Activated T-cell treated with anti-CD3 and anti-CD28 coated beads for 48 hours (primary cell): Measurements from ENCODE around the gene SCGB1C1.
"Not testable (repeated sequence)": the region's sequence is repeated elsewhere in the genome, so short reads cannot be mapped to it uniquely, and the experiment has no call there.

Experiments used
- DNase-seq: peaks from one replicate; pipeline ENCODE4 v3.0.0-alpha.2; 2020; ENCODE audit warnings: low read depth

SCGB1C1 gene

GRCh38 chr11:218815-219593, 26.1 kb downstream of the SCGB1C1 start:
- no peak for DNase-seq

GRCh38 chr11:220641-221215, 27.9 kb downstream of the SCGB1C1 start:
- DNase-seq: not testable (repeated sequence)

DNA sequence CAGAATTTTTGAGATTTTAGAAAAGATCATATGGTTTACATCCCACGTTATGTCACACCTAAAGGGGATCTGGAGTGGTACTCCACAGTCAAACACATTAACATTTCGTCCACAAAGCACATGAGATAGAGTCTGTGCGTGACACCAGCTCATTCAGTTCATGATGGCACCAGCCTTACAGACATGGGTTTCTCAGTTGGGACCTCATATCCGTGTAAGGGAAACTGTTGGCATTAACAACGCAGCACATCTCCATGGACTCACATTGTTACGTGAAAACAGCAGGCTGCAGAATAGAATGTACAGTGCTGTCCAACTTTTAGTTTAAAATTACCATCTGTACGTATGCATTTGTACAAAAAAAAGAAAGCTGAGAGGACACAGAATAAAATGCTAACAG, 28.7 kb downstream of the SCGB1C1 start:
- DNase-seq: no peak

DNA sequence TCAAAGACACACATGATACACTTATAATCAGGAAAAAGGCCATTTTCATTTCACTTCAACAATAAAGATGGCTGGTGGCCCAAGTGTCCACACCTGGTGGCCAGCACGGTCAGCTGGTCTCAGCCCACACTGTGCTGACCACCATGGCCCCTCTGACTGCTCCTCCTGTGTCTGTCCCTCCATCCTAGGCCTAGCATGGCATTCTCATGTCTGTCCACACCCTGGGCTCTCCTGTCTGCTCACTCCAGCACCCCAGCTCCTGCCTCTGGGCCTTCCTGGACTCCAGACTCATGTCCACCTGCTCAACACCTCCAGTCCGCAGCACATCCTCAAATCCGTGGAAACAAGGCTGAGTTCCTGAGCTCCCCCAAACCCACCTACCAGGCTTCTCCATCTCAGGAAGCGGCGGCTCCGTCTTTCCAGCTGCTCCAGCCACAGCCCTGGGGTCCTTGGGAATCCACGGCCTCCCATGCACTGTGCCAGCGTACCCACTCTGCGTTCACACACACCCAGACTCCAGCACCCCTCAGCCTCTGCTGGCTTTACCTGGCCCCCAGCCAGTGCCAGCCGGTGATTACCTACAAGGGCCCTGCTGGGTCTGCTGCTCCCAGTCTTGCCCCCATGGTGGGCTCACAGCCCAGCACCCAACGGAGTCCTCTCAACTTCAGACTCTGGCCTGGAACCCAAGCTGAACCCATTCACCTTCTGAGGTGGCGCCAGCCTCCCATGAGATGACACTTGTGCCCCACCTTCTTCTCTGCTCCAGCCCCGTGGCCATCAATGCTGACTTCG, 29.3 kb downstream of the SCGB1C1 start:
- DNase-seq: no peak

- DNase-seq: no peak
Measured at GRCh38 chr11:223026-223789, 30.3 kb downstream of the SCGB1C1 start.

DNA sequence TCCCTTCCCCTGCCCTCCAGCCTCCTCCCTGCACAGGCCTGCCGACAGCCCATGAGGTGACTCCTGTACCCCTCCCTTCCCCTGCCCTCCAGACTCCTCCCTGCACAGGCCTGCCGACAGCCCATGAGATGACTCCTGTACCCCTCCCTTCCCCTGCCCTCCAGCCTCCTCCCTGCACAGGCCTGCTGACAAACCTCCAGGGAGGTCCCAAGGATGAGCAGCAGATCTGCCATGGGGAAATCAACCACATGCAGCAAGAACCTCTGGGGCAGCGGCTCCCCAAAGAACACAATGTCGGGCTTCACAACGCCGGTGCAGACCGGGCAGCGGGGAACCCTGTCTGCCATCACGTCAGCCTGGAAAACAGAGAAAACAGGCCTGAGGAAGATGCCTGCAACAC, 31.0 kb downstream of the SCGB1C1 start:
- no peak for DNase-seq

GRCh38 chr11:224424-224823, 31.5 kb downstream of the SCGB1C1 start:
- no peak for DNase-seq

DNA sequence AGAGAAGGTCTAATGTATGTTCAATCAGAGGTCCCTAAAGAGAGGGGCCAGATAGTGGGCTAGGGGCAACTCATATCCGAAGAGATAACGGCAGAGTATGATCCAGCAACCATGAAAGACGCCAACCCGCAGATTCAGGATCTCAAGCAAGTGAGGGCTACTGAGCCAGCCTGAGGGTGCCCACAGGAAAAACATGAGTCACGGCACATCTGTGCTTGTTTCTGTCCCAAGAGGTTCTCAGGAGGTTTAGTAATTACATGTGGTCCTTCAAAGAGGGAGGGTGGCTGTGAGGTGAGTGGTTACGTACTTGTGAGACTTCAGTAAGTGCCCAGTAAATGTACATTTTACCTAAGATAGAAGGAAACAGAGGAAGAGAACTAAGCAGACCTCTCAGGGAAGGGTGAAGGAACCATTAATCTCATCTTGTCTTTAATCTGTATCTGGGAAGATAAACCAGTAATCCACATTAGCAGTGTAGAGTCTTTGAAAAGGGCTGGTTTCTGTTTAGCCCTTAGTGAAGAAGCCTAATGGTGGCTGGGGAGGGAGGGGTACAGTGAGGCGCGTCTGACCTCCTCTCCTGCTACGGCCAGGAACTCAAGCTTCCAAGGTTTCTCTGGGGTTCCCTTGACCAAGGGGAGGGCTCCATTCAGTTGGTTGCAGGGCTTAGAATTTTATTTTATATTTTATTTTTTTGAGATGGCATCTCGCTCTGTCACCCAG, 33.0 kb downstream of the SCGB1C1 start:
- DNase-seq: no peak

GRCh38 chr11:227824-228379, 35.0 kb downstream of the SCGB1C1 start:
- DNase-seq: no peak

DNA sequence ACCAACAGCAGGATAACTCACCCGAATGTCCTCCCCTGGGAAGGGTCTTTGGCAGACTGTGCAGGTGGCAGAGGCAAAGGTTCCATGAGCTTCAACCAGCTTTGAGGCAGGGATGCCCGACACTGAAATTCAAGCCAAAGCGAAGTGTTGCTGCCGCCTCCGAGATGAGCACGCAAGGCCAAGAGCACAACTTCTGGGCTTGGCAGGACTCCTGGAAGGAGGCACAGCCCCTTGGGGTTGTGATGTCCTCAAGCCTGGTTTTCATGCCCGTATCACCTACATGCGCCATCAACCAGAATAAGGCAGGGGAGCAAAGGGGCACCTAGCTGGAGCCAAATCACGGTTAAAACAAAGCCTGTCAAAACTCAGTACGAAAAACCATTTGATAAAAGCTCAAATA, 37.6 kb downstream of the SCGB1C1 start:
- DNase-seq: no peak

DNA sequence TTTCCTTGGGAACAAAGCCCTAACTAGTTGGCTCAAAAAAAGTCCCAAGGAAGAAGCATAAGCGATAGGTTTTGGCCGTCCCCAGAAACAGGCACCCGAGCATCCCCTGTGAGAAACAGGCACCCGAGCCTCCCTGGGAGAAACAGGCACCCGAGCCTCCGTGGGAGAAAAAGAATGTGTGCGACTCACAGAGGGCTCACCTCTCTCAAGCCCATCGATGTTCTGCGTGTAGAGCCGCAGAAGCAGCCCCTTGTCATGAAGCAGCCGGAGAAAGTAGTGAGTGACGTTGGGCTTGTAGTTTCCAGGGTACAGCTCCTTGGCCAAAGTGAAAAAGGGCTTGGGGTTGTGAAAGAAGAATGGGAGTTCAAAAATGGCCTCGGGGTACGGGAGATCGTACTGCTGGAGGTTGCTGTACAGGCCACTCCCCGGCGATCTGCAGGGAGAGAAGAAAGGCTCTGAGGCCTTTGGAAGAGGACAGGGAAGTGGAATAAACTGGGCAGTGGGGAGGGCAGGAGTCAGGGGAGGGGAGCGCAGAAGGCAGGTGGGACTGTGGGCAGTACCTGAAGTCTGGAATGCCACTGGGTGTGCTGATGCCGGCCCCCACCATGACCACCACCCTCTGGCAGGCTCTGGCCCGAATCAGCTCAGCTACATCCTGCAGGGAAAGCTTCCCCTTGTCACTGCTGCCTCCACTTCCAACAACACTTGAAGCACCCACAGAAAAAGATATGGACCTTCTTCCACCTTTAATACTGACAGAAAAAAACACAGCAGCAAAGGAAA, 40.1 kb downstream of the SCGB1C1 start:
- DNase-seq: no peak

DNA sequence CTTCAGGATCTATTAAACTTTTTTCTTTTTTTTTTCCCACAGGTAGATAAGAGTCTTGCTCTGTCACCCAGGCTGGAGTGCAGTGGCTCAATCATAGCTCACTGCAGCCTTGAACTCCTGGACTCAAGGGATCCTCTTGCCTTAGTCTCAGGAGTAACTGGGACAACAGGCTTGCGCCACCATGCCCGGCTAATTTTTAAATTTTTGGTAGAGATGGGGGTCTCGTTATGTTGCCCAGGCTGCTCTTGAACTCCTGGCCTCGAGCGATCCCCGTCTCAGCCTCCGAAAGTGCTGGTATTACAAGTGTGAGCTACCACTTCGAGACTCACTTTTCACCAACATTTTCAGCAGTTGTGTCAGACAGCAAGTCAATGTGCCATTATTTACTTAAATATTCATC, 42.3 kb downstream of the SCGB1C1 start:
- no peak for DNase-seq

GRCh38 chr11:235609-235996, 42.7 kb downstream of the SCGB1C1 start:
- DNase-seq: no peak

DNA sequence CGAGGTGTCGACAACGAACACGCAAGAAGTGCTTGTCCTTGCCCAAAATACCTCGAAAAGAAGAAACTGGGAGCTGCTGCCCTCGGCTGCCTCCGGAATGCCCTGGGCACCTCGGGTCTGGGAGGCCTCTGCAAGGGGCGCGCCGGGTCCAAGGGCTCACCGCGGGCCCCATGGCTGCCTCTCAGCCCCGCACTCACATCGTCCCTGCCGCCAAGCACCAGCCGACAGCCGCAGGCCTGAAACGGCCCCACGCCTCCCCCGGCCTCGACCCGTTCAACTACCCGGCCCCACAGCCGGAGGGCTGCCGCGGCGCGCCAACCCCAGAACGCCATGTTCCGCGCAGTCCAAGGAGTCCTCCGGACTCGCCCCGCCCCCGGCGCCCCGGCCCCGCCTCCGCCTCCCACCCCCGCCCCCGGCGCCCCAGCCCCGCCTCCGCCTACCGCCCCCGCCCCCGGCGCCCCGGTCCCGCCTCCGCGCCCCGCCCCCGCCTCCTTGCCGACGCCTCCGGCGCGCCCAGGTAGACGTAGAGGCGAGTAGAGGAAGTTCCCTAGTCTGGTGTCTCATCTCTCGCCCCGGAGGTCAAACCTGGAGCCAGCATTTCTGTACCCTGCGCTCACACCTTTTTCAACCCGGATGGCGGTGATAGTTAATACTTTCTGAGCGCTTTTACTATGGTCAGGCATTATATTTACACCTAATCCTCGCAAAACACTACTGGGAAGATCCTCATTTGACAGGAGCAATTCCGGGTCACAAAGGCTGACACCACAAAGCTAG, 43.3 kb downstream of the SCGB1C1 start, which contains the start of gene SIRT3:
Gene SIRT3, minus strand, starts transcription at position 346 of the 777 bp plus-strand sequence. Its CDS starts 14 bp downstream, at position 332.
- peak; percentile 71 for DNase-seq

DNA sequence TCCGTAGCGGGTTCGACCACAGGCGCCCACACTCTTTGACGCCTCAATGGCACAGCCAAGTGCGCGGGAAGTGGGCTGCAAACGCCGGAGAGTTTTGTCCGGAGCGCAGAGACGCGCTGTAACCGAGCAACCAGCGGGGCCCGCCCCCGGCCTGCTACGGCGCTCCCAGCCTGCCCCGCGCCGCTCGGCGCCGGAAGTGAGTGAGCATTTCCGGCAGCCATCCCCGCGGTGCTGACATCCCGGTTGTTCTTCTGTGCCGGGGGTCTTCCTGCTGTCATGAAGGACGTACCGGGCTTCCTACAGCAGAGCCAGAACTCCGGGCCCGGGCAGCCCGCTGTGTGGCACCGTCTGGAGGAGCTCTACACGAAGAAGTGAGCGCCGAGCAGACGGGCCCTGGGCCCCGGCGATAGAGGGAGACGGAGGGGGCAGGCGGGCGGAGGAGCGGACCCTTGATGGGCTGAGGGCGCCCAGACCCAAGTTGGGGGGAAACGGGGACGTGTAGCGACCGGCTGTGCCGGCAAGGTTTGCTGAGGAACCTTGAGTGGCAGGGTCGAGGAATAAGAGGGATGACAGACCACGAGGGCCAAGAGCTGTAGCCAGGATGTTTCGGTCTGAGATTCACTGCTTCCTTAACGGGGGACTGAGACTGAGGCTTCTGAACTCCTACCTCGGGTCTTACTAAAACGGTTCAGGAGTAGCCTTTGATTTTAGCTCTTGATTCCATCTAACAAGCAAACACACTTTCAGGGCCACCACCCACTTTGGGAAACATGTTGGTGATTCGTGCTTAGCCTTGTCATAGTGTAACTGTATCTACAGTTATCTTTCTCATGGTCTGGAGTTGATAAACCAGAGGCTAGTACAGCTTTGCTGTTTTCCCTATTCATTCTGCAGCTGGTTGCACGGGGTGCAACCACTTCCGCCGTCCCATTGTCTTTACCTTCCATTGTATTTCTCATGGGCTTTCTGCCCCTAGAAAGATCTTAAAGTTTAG, 44.2 kb downstream of the SCGB1C1 start, which contains the start of gene PSMD13:
Gene PSMD13, plus strand, starts transcription at position 203 of the 994 bp plus-strand sequence. Its CDS starts 74 bp downstream, at position 277.
- peak; percentile 91 for DNase-seq

GRCh38 chr11:238346-238745, 45.5 kb downstream of the SCGB1C1 start:
- DNase-seq: not testable (repeated sequence)

- no peak for DNase-seq
Measured at GRCh38 chr11:240315-240714, 47.4 kb downstream of the SCGB1C1 start.

DNA sequence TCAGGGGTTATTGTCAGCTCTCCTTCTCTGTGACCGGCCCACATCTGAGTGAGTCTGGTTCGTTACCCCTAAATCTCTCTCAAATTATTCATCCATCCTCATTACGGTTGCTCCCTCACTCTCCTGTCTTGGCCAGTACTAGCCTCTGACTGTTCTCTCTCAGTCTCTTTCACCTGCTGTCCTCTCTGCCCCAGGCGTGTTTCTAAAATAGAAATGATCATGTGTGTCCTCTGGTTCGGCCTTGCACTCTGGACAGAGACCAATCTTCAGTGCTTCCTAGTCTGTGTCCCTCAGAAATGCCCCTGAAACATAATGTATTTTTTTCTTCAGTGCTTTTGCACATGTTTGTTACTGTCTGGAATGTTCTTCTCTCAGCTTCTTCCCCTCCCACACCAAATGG, 48.8 kb downstream of the SCGB1C1 start:
- DNase-seq: no peak
